Epithelial cell of proximal tubule (primary cell): ENCODE results near the gene USP4. TPM values are rescaled to one million over a fixed set of nuclear protein-coding genes. Genes with fewer than 3 reads are reported as not detected.

ENCODE experiments used
- DNase-seq: peaks from one replicate; pipeline ENCODE4 v3.0.0-alpha.2; 2011; ENCODE audit warnings: low read depth
- H3K4me3 ChIP-seq: 2 replicates; pipeline ENCODE4 v1.5.1; 2011; ENCODE audit warnings: low read depth, mild to moderate bottlenecking, low read length
- total RNA-seq: library from RNA; depleted of rRNA; stranded (reverse); fragments of >200 nt; gene quantifications from 2 replicates; pipeline ENCODE4 v1.2.3, GENCODE V29; 2015
- TF ChIP-seq, protein P1 (sequence below): conservative IDR thresholded peaks from 2 replicates; pipeline ENCODE4 v1.5.1; 2012; ENCODE audit warnings: low read depth, mild to moderate bottlenecking, low read length

The USP4 gene
- total RNA-seq, 1 donor from 2014 or later = 8.7 TPM

DNA sequence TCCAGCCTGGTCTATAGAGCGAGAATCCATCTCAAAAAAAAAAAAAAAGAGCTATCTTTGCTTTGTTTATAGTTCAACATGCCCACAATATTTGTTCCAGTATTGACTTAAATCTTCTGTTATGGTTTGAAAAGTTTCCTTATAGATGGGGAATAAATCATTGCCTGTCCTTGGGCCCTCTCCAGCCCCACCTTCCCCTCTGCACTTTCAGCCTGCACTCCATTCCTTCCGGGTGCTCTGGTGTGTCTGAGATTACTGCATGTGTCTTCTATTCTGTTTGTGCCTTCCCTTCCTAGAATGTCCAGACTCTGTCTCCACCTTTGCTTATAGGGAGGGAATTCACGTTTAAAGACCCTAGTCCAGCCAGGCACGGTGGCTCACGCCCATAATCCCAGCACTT is 43.5 kb upstream of the USP4 start:
- TF ChIP-seq, protein P1, sequence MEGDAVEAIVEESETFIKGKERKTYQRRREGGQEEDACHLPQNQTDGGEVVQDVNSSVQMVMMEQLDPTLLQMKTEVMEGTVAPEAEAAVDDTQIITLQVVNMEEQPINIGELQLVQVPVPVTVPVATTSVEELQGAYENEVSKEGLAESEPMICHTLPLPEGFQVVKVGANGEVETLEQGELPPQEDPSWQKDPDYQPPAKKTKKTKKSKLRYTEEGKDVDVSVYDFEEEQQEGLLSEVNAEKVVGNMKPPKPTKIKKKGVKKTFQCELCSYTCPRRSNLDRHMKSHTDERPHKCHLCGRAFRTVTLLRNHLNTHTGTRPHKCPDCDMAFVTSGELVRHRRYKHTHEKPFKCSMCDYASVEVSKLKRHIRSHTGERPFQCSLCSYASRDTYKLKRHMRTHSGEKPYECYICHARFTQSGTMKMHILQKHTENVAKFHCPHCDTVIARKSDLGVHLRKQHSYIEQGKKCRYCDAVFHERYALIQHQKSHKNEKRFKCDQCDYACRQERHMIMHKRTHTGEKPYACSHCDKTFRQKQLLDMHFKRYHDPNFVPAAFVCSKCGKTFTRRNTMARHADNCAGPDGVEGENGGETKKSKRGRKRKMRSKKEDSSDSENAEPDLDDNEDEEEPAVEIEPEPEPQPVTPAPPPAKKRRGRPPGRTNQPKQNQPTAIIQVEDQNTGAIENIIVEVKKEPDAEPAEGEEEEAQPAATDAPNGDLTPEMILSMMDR = no peak
- H3K4me3 ChIP-seq = no peak overlapping the region
- no peak for DNase-seq

DNA sequence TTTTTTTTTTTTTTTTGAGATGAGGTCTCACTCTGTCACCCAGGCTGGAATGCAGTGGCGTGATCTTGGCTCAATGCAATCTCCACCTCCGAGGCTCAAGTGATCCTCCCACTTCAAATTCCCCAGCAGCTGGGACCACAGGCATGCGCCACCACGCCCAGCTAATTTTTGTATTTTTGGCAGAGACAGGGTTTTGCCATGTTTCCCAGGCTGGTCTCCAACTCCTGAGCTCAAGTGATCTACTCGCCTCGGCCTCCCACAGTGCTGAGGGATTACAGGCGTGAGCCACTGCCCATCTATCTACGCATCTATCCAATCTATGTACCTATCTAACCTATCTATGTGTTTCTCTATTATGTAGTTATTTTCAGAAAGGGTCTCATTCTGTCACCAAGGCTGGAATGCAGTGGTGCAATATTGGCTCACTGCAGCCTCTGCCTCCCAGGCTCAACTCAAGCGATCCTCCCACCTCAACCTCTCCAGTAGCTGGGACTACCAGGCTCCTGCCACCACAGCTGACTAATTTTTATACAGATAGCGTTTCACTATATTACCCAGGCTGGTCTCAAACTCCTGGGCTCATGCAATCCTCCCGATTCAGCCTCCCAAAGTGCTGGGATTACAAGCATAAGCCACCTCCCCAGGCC is 38.5 kb upstream of the USP4 start:
- no peak for DNase-seq
- no peak overlapping the region for H3K4me3 ChIP-seq
- TF ChIP-seq, protein P1 = no peak

DNA sequence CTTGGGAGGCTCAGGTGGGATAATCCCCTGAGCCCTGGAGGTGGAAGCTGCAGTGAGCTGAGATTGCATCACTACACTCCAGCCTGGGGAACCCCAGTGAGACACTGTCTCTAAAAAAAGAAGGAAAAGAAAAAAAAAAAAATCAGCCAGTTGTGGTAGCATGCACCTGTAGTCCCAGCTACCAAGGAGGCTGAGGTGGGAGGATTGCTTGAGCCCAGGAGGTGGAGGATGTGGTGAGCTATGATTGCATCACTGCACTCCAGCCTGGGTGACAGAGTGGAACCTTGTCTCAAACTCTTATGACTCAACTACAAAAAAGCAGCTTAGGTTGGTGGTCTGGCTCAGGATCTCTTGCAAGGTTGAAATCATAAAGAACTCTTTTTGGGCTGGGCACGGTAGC is 37.6 kb upstream of the USP4 start:
- TF ChIP-seq, protein P1 = no peak
- DNase-seq = no peak
- H3K4me3 ChIP-seq = no peak overlapping the region

DNA sequence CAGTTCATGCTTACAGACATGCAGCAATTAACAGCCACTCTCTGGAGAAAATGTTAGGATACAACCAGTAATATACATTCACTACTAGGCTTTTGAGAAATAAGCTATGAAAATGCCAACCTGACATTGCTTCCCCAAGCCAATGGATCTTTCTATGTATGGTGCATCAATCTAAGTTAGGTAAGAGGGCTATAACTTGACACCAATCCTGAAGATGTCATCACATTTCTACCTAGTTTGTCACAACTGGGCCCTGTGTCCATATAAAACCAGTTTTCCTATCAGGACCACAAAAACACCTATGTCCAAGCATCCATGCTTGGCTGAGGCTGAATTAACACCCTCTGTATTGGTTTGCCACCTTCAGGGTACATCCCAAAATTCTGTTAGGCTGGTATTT is 32.1 kb upstream of the USP4 start:
- no peak for DNase-seq
- H3K4me3 ChIP-seq = no peak overlapping the region
- TF ChIP-seq, protein P1 = no peak

DNA sequence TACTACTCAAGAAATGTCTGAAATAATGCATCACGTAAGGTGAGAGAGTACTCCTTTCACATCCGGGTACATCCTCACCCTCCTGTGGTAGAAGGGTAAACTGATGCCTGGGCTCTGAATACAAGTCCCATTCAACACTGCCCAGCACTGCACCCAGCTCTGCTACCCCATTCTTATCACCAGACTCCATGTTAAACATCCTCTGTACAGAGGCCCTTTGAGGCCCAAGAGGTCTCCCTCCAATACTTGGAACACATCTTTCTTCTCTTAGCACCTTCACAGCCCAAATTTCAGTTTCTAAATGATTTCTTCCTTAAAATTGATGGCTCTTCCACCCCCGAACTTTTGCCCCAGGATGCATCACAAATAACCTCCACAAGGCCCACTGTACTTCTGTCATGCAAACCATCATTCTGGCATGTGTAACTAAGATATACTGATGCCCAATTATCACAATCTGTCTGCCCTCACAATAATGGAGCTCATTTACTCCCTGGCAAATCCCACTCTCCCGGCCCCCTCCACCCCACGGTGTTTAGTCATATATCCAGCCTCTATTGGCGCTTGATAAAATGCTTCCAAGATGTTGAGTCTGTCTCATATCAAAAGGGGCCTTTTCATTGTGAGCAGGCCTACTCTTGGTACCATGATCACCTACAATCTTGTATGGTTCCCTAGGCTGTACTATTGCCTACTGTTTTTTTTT is 30.9 kb upstream of the USP4 start:
- H3K4me3 ChIP-seq = no peak overlapping the region
- DNase-seq = no peak
- TF ChIP-seq, protein P1 = no peak

DNA sequence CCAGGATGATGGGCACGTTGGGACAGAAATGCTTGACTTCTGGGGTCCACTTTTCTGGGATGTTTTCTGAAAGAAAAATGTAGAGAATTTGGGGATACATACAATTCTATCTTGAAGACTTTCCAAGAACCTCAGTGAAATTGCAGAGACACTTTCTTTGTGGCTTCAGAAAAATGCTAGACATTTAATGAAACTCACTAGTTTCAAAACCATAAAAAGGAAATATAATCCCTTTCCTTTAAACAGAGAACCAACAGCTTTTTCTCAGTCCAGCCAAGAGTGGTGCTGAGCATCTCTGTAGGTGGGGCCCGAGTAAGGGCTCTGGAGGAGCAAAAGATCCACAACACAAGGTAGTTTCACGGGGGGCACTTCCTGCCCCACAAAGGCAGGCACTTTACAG is 22.7 kb upstream of the USP4 start:
- no peak for DNase-seq
- no peak overlapping the region for H3K4me3 ChIP-seq
- TF ChIP-seq, protein P1 = no peak

DNA sequence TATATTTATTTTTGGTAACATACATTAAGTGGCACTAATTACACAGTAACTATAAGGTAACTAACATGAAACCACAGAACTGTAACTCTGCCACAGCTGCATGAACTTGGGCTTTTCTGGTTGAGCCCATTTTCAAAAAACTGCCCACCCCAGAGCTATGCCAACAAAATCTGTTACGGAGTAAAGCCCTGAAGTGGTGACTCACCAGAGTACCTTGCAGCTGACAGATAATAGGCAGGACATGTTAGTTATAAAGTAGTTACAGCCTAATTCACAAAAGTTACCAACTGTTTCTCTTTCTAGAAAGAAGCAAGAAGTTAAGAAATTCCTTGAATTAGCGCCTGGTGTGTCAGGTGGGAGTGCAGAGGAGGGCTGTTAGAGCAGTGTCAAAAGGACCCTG is 19.8 kb upstream of the USP4 start:
- TF ChIP-seq, protein P1 = no peak
- no peak for DNase-seq
- no peak overlapping the region for H3K4me3 ChIP-seq
